Trophoblast cell (in vitro differentiated cells and primary cell): ENCODE results near the gene FAM184B.
"Not testable (repeated sequence)": the region's sequence is repeated elsewhere in the genome, so short reads cannot be mapped to it uniquely, and the experiment has no call there.

Experiments
- DNase-seq, 2 donors: peaks; one replicate each; pipeline ENCODE4 v3.0.0-alpha.2; 2016
- H2AFZ ChIP-seq: 2 replicates; pipeline ENCODE4 v1.6.1; 2013; ENCODE audit warnings: low read length, moderate library complexity, mild to moderate bottlenecking; ENCODE audit not compliant: insufficient read depth, poor library complexity
- H2AK5ac ChIP-seq: 2 replicates; pipeline ENCODE4 v1.6.1; 2013; ENCODE audit warnings: mild to moderate bottlenecking, low read length
- H2BK120ac ChIP-seq: 2 replicates; pipeline ENCODE4 v1.6.1; 2013; ENCODE audit warnings: low read length, mild to moderate bottlenecking, moderate library complexity; ENCODE audit not compliant: insufficient read depth, poor library complexity
- H2BK12ac ChIP-seq: 2 replicates; pipeline ENCODE4 v1.6.1; 2013; ENCODE audit warnings: mild to moderate bottlenecking, low read length, moderate library complexity
- H2BK5ac ChIP-seq: 2 replicates; pipeline ENCODE4 v1.6.1; 2013; ENCODE audit warnings: low read length, low read depth, moderate library complexity, mild to moderate bottlenecking; ENCODE audit not compliant: poor library complexity
- H3K14ac ChIP-seq: 2 replicates; pipeline ENCODE4 v1.6.1; 2013; ENCODE audit warnings: mild to moderate bottlenecking, low read length
- H3K18ac ChIP-seq: 2 replicates; pipeline ENCODE4 v1.6.1; 2013; ENCODE audit warnings: mild to moderate bottlenecking, low read length
- H3K23ac ChIP-seq: 2 replicates; pipeline ENCODE4 v1.6.1; 2013; ENCODE audit warnings: low read length
- H3K27ac ChIP-seq: 2 replicates; pipeline ENCODE4 v1.5.1; 2013; ENCODE audit warnings: low read depth, mild to moderate bottlenecking, inconsistent platforms, low read length, moderate library complexity
- H3K27me3 ChIP-seq: 2 replicates; pipeline ENCODE4 v1.6.1; 2013; ENCODE audit warnings: inconsistent platforms, mild to moderate bottlenecking, low read length, moderate library complexity; ENCODE audit not compliant: insufficient read depth
- H3K36me3 ChIP-seq, 2 experiments: 1 replicate in 1 of 2; 2 replicates in 1 of 2; pipeline ENCODE4 v1.6.1; 2013; ENCODE audit warnings: low read length in 2 of 2, mild to moderate bottlenecking in 2 of 2, moderate library complexity in 1 of 2; ENCODE audit not compliant: insufficient read depth in 2 of 2, control insufficient read depth in 1 of 2
- H3K4ac ChIP-seq: 2 replicates; pipeline ENCODE4 v1.6.1; 2013; ENCODE audit warnings: low read depth, mild to moderate bottlenecking, low read length, moderate library complexity
- H3K4me1 ChIP-seq, 2 experiments: 1 replicate in 1 of 2; 2 replicates in 1 of 2; pipeline ENCODE4 v1.6.1; 2013; ENCODE audit warnings: low read length in 2 of 2, mild to moderate bottlenecking in 2 of 2, moderate library complexity in 1 of 2; ENCODE audit not compliant: insufficient read depth in 2 of 2, control insufficient read depth in 1 of 2
- H3K4me2 ChIP-seq: 2 replicates; pipeline ENCODE4 v1.6.1; 2013; ENCODE audit warnings: inconsistent platforms, mild to moderate bottlenecking, low read length, moderate library complexity
- H3K4me3 ChIP-seq: 2 replicates; pipeline ENCODE4 v1.5.1; 2013; ENCODE audit warnings: mild to moderate bottlenecking, low read depth, low read length, inconsistent platforms
- H3K79me1 ChIP-seq: one replicate; pipeline ENCODE4 v1.6.1; 2013; ENCODE audit warnings: low read length
- H3K79me2 ChIP-seq: 2 replicates; pipeline ENCODE4 v1.6.1; 2013; ENCODE audit warnings: low read length, mild to moderate bottlenecking; ENCODE audit not compliant: control insufficient read depth, insufficient read depth, poor library complexity
- H3K9ac ChIP-seq: 2 replicates; pipeline ENCODE4 v1.6.1; 2013; ENCODE audit warnings: mild to moderate bottlenecking, low read length
- H3K9me3 ChIP-seq: 2 replicates; pipeline ENCODE4 v1.6.1; 2013; ENCODE audit warnings: low read depth, mild to moderate bottlenecking, control low read depth, inconsistent platforms, low read length; ENCODE audit not compliant: insufficient read depth
- H4K12ac ChIP-seq: 2 replicates; pipeline ENCODE4 v1.6.1; 2013; ENCODE audit warnings: low read depth, mild to moderate bottlenecking, low read length, moderate library complexity
- H4K8ac ChIP-seq: 2 replicates; pipeline ENCODE4 v1.6.1; 2013; ENCODE audit warnings: low read depth, mild to moderate bottlenecking, low read length, moderate library complexity
- H4K91ac ChIP-seq: one replicate; pipeline ENCODE4 v1.6.1; 2013; ENCODE audit warnings: low read depth, mild to moderate bottlenecking, low read length, moderate library complexity
- WGBS: extraction: QIAGEN DNeasy Blood & Tissue Kit; methylation state at CpG from one replicate; pipeline ENCODE4 v1.1.7; 2013; ENCODE audit warnings: missing lambda C conversion rate; ENCODE audit not compliant: insufficient read length, insufficient coverage; ENCODE audit errors: extremely low coverage; 5-methylcytosine and 5-hydroxymethylcytosine counted together

The FAM184B gene

DNA sequence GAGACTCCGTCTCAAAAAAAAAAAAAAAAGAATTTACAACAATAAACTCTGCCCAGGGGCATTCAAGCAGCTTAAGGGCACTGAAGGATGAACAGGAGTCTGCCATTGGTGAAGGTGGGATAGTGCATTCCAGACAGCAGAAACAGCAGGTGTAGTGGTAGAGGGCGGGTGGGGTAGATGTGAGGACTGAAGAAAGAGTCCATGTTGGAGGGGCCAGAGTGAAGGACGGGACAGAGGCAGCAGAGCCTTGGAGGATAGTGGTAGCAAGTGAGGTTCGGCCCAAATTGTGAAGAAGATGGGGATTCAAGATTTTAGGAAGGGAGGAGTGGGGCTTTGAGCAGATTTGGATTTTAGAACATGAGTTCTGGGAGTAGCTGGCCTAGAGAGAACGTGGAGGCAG, 91.3 kb downstream of the FAM184B start:
- Histone ChIP-seq H3K18ac (no peak overlapping the region), H3K4me1 (peaks cover 0 to 4% of the 10 kb centered on the region in 2 experiments), H4K91ac (no peak overlapping the region), H3K79me1 (no peaks in the 10 kb centered on the region), H3K36me3 (no peaks in the 10 kb centered on the region), H2BK120ac (no peak overlapping the region), H3K4ac (no peak overlapping the region), H3K4me3 (no peak overlapping the region), H3K9me3 (no peaks in the 10 kb centered on the region), H2AK5ac (no peak overlapping the region), H3K79me2 (no peaks in the 10 kb centered on the region), H2AFZ (no peak overlapping the region), H2BK5ac (no peak overlapping the region), H4K8ac (no peak overlapping the region), H2BK12ac (no peak overlapping the region), H3K23ac (no peak overlapping the region), H4K12ac (no peak overlapping the region), H3K9ac (no peak overlapping the region), H3K4me2 (no peak overlapping the region), H3K14ac (no peak overlapping the region), H3K27ac (no peak overlapping the region), H3K27me3 (no peaks in the 10 kb centered on the region)
- DNase-seq: no peak
- WGBS: no CpG with 5 or more reads among the region's 5 CpGs

DNA sequence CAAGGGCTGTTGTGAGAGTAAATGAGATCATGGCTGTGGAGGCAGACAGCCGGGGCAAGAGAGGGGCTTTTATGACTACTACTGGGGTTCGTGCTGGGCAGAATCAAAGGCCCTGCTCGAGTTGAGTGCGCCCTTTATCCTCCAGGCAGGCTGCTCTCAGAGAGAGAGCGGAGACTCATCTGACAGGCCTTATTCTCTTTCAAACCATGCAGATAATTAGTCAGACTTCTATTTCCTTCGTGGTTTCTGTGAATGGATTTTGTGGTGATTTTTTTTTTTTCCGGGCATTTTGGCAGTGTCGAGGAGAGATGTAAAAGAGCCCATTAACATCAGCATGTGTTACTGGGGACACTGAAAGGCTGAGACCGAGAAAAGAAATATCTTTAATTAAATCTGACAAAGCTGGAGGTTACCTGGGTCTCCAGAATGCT, 93.4 kb downstream of the FAM184B start:
- H4K8ac ChIP-seq: no peak overlapping the region
- H4K12ac ChIP-seq: no peak overlapping the region
- no peak overlapping the region for H2BK5ac ChIP-seq
- H3K4me1 ChIP-seq: peaks cover 0 to 4% of the 10 kb centered on the region in 2 experiments
- no peaks in the 10 kb centered on the region for H3K36me3 ChIP-seq
- no peak overlapping the region for H3K4ac ChIP-seq
- H3K27me3 ChIP-seq: no peaks in the 10 kb centered on the region
- H3K9me3 ChIP-seq: no peaks in the 10 kb centered on the region
- no peak overlapping the region for H2BK120ac ChIP-seq
- H3K9ac ChIP-seq: no peak overlapping the region
- H3K14ac ChIP-seq: no peak overlapping the region
- DNase-seq: no peak
- H3K27ac ChIP-seq: no peak overlapping the region
- H3K79me2 ChIP-seq: no peaks in the 10 kb centered on the region
- H3K79me1 ChIP-seq: no peaks in the 10 kb centered on the region
- H3K4me2 ChIP-seq: no peak overlapping the region
- H3K4me3 ChIP-seq: no peak overlapping the region
- no CpG with 5 or more reads among the region's 9 CpGs for WGBS
- no peak overlapping the region for H4K91ac ChIP-seq
- H3K23ac ChIP-seq: no peak overlapping the region
- H3K18ac ChIP-seq: no peak overlapping the region
- H2AK5ac ChIP-seq: no peak overlapping the region
- H2BK12ac ChIP-seq: no peak overlapping the region
- no peak overlapping the region for H2AFZ ChIP-seq

DNA sequence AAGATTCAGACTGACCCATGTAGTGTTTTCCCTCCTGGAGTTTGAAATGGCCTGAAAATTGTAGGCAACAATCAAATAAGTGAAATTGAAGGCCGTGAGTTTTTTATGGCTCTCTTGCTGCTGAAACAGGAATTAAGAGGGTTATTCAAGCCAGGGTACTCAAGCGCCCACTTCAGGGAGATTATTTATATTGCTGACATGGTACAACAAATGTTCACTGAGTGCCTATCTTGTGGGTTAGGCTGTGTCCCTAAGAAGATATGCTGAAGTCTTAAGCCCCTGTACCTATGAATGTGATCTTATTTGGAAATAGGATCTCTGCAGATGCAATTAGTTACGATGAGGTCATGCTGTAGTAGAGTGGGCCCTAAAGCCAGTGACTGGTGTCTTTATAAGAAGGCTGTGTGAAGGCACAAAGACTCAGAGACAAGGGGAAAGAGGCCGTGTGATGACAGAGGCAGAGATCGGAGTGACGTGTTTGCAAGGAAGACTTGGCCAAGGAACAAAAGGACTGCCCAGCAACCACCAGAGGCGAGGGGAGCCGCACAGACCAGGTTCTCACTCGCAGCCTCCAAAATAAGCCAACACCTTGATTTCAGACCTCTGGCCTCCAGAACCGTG, 94.1 kb downstream of the FAM184B start:
- Histone ChIP-seq H3K4me1 (peaks cover 0 to 4% of the 10 kb centered on the region in 2 experiments), H3K4me2 (no peak overlapping the region), H2BK5ac (no peak overlapping the region), H3K9me3 (no peaks in the 10 kb centered on the region), H3K4me3 (no peak overlapping the region), H4K91ac (no peak overlapping the region), H3K79me2 (no peaks in the 10 kb centered on the region), H3K27me3 (no peaks in the 10 kb centered on the region), H3K27ac (no peak overlapping the region), H3K9ac (no peak overlapping the region), H3K14ac (no peak overlapping the region), H3K4ac (no peak overlapping the region), H4K8ac (no peak overlapping the region), H3K18ac (no peak overlapping the region), H2AK5ac (no peak overlapping the region), H3K23ac (no peak overlapping the region), H2BK120ac (no peak overlapping the region), H2BK12ac (no peak overlapping the region), H3K79me1 (no peaks in the 10 kb centered on the region), H3K36me3 (no peaks in the 10 kb centered on the region), H4K12ac (no peak overlapping the region), H2AFZ (no peak overlapping the region)
- DNase-seq: no peak
- no CpG with 5 or more reads among the region's 10 CpGs for WGBS

DNA sequence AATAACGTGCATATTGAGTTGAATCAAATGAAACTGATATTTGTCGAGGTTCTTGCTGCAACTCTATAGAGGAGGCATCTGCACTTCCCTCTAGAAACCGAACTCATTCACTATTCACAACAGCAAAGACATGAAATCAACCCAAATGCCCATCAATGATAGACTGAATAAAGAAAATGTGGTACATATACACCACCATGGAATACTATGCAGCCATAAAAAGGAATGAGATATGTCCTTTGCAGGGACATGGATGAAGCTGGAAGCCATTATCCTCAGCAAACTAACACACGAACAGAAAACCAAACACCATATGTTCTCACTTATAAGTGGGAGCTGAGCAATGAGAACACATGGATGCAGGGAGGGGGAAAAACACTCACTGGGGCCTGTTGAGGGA, 96.8 kb downstream of the FAM184B start:
- H2AFZ ChIP-seq, H3K18ac ChIP-seq: not testable (repeated sequence)
- WGBS: no CpG with 5 or more reads among the region's 4 CpGs

More for the DNA sequence above, 96.8 kb downstream of the FAM184B start:
- H3K9ac ChIP-seq, H2AK5ac ChIP-seq, H3K14ac ChIP-seq, H3K27me3 ChIP-seq, H3K4me2 ChIP-seq, H4K91ac ChIP-seq, H2BK12ac ChIP-seq, H3K9me3 ChIP-seq, H3K36me3 ChIP-seq, H4K8ac ChIP-seq, H3K4me1 ChIP-seq, H2BK5ac ChIP-seq, H3K27ac ChIP-seq, H3K79me1 ChIP-seq, H2BK120ac ChIP-seq, DNase-seq, H3K4me3 ChIP-seq, H3K4ac ChIP-seq, H3K79me2 ChIP-seq, H4K12ac ChIP-seq: not testable (repeated sequence)
- H3K23ac ChIP-seq: peak overlapping the region; percentile 28
